Measurements from ENCODE around the gene LAS1L. TPM values are rescaled to one million over a fixed set of nuclear protein-coding genes. Genes with fewer than 3 reads are reported as not detected.

Gene LAS1L
- polyA plus RNA-seq, 2 donors: 17.1 to 22.2 TPM

DNA sequence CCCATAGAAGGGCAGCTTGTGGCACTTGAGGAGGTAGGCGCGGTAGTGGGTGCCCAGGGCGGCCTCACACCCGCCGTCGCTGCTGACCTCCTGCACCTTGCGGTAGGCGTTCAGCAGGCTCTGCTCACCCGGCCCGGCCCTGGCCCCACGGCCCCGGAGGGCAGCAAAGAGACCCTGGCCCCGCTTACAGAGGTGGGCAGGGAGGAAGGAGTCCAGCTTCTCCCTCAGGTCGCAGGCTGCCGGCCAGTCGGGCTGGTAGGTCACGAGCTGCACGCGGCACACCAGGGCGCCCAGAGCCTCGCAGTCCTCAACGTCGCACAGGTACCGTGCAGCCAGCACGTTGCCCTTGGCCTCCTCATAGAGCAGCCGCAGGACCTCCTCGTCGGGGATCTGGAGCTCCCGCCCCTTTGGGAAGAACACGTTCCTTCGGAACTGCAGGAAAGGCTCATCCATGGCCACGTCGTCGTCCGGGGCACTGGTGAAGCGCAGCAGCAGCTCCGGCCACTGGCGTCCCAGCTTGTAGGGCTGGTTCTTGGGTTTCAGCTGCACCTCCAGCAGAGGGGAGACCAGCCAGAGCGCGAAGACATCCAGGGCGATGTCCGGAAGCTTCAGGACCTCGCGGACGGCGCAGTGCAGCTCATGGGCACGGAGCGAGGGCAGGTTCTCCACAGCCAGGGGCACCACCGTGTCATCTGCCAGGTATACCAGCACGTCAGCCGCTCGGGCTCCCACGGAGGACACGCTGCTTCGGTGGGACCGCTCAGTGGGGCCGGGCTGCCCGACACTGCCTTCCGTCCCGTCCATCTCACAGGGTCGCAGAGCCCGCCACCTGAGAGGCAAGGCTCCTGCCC, 17.1 kb upstream of the LAS1L start:
- Histone ChIP-seq H3K4me1 (ENCODE audit: control insufficient read depth in 2 of 2, insufficient read depth in 2 of 2, low read length in 1 of 2) (no peaks in the 10 kb centered on the region), H3K4me3 (ENCODE audit: low read depth in 1 of 2, low read length in 2 of 2) (no peak overlapping the region), H3K9me3 (ENCODE audit: control insufficient read depth in 2 of 2, insufficient read depth in 1 of 2, low read depth in 1 of 2, low read length in 1 of 2) (no peaks in the 10 kb centered on the region), H3K36me3 (ENCODE audit: control insufficient read depth in 2 of 2, insufficient read depth in 2 of 2, low read length in 1 of 2) (no peaks in the 10 kb centered on the region), H3K27ac (ENCODE audit: low read depth in 2 of 2, low read length in 1 of 2) (no peak overlapping the region), H3K27me3 (ENCODE audit: control insufficient read depth in 1 of 2, insufficient read depth in 2 of 2, low read length in 2 of 2) (no peaks in the 10 kb centered on the region)
- 91 to 95% methylated on average over 62 of the region's 62 CpGs for WGBS, 2 donors

DNA sequence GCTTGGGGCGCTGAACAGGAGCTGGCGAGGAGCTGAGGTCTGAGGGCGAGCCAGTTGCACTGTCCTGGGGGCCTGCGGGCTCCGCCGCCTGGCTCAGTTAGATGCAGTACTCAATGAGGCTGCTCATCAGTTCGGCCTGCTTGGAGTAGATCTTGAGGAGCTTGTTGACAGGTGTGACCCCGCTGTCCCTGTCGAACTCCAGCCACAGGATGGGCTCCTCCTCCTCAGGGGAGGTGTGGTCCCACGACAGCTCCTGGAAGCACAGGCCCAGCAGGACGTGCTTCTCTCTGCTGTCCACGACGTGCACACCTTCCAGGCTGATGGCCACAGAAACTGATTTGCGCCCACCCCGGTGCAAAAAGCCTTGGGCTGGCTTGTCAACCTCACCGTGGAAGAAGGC, 16.5 kb upstream of the LAS1L start:
- H3K4me1 ChIP-seq (ENCODE audit: control insufficient read depth in 2 of 2, insufficient read depth in 2 of 2, low read length in 1 of 2): no peaks in the 10 kb centered on the region
- WGBS, 2 donors: 86 to 90% methylated on average over 16 of the region's 16 CpGs
- no peak overlapping the region for H3K27ac ChIP-seq (ENCODE audit: low read depth in 2 of 2, low read length in 1 of 2)
- no peaks in the 10 kb centered on the region for H3K9me3 ChIP-seq (ENCODE audit: control insufficient read depth in 2 of 2, insufficient read depth in 1 of 2, low read depth in 1 of 2, low read length in 1 of 2)
- H3K4me3 ChIP-seq (ENCODE audit: low read depth in 1 of 2, low read length in 2 of 2): no peak overlapping the region
- no peaks in the 10 kb centered on the region for H3K27me3 ChIP-seq (ENCODE audit: control insufficient read depth in 1 of 2, insufficient read depth in 2 of 2, low read length in 2 of 2)
- H3K36me3 ChIP-seq (ENCODE audit: control insufficient read depth in 2 of 2, insufficient read depth in 2 of 2, low read length in 1 of 2): no peaks in the 10 kb centered on the region

DNA sequence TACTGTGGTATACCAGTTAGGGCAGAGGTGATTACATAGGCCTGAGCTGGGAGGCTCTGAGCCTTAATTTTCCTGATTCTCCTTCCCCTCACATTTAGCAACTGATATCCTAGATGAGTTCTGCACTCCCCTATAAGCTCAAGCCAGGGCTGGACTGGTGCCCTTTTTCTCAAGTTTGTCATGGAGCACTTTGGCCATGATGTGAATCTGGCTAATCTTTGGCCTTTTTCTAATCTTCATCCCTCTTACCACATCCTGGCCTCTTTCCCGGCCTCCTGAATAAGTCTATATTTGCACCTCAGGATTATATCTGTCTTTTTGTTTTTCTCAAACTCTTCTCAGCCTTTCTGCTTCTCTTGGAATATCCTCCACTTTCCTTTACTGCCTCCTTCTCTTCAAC, 10.9 kb upstream of the LAS1L start:
- Histone ChIP-seq H3K4me3 (ENCODE audit: low read depth in 1 of 2, low read length in 2 of 2) (no peak overlapping the region), H3K9me3 (ENCODE audit: control insufficient read depth in 2 of 2, insufficient read depth in 1 of 2, low read depth in 1 of 2, low read length in 1 of 2) (no peaks in the 10 kb centered on the region), H3K27me3 (ENCODE audit: control insufficient read depth in 1 of 2, insufficient read depth in 2 of 2, low read length in 2 of 2) (no peaks in the 10 kb centered on the region), H3K4me1 (ENCODE audit: control insufficient read depth in 2 of 2, insufficient read depth in 2 of 2, low read length in 1 of 2) (no peaks in the 10 kb centered on the region), H3K27ac (ENCODE audit: low read depth in 2 of 2, low read length in 1 of 2) (no peak overlapping the region), H3K36me3 (ENCODE audit: control insufficient read depth in 2 of 2, insufficient read depth in 2 of 2, low read length in 1 of 2) (no peaks in the 10 kb centered on the region)
- 74 to 81% methylated on average over 1 of the region's 1 CpG for WGBS, 2 donors

DNA sequence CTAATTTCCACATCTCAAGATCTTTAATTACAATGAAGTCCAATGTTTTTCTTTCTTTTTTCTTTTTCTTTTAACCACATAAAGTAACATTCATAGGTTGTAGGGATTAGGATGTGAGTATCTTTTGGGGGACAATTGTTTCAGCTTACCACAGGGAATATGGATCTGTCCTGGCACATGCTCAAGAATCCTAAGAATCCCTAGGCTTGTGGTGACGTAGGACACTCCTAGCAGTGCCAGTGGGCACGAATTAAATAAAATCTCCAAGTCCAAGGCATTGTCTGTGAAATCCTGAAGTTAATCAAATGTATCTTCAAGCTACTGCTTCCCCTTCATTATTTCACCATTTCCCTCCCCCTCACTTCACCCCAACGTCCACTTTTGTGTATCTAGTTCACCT, 2.6 kb upstream of the LAS1L start:
- peaks cover 0 to 5% of the 10 kb centered on the region in 2 donors for H3K4me1 ChIP-seq (ENCODE audit: control insufficient read depth in 2 of 2, insufficient read depth in 2 of 2, low read length in 1 of 2)
- no peaks in the 10 kb centered on the region for H3K9me3 ChIP-seq (ENCODE audit: control insufficient read depth in 2 of 2, insufficient read depth in 1 of 2, low read depth in 1 of 2, low read length in 1 of 2)
- H3K36me3 ChIP-seq (ENCODE audit: control insufficient read depth in 2 of 2, insufficient read depth in 2 of 2, low read length in 1 of 2): peaks cover 0 to 1% of the 10 kb centered on the region in 2 donors
- 38% methylated on average over 3 of the region's 3 CpGs for WGBS, 2 donors
- no peak overlapping the region for H3K27ac ChIP-seq (ENCODE audit: low read depth in 2 of 2, low read length in 1 of 2)
- H3K27me3 ChIP-seq (ENCODE audit: control insufficient read depth in 1 of 2, insufficient read depth in 2 of 2, low read length in 2 of 2): no peaks in the 10 kb centered on the region
- H3K4me3 ChIP-seq (ENCODE audit: low read depth in 1 of 2, low read length in 2 of 2): no peak overlapping the region

DNA sequence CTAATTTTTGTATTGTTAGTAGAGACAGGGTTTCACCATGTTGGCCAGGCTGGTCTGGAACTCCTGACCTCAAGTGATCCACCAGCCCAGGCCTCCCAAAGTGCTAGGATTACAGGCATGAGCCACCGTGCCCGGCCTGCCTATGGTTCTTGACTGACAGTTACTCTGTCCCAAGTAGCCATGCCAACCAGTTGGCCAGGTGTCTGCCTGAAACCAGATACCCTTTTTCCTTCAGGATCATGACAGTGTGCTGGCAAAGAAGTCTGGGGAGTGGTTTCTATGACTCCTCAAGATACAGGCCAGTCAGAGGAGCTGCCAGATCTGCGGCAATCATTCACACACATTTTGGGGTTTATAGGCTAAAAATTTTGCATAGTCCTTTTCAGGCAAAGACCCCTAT, 1.7 kb upstream of the LAS1L start:
- Histone ChIP-seq H3K27ac (ENCODE audit: low read depth in 2 of 2, low read length in 1 of 2) (no peak overlapping the region), H3K9me3 (ENCODE audit: control insufficient read depth in 2 of 2, insufficient read depth in 1 of 2, low read depth in 1 of 2, low read length in 1 of 2) (no peaks in the 10 kb centered on the region), H3K4me3 (ENCODE audit: low read depth in 1 of 2, low read length in 2 of 2) (no peak overlapping the region), H3K4me1 (ENCODE audit: control insufficient read depth in 2 of 2, insufficient read depth in 2 of 2, low read length in 1 of 2) (peaks cover 0 to 5% of the 10 kb centered on the region in 2 donors), H3K27me3 (ENCODE audit: control insufficient read depth in 1 of 2, insufficient read depth in 2 of 2, low read length in 2 of 2) (no peaks in the 10 kb centered on the region), H3K36me3 (ENCODE audit: control insufficient read depth in 2 of 2, insufficient read depth in 2 of 2, low read length in 1 of 2) (peaks cover 0 to 4% of the 10 kb centered on the region in 2 donors)
- WGBS, 2 donors: 95% methylated on average over 3 of the region's 3 CpGs

DNA sequence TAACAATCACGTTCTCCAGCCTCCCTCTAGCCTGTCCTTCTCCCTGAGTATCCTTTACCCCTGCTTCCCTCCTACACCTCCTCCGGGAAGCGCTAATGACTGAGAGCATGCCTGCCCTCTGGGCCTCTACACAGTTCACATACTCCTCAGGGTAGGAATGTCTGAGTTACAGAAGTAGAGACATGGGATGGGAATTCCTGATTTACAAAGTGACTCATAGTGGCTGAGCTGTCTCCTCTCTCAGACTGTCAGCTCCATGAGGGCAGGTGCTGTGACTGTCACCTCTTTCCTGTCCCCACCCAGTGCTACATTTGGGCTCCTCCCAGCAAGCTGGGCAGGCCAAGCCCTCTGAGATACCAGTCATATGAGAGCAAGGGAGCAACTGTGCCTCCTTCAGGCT, 2.6 kb downstream of the LAS1L start:
- peaks cover 0 to 5% of the 10 kb centered on the region in 2 donors for H3K4me1 ChIP-seq (ENCODE audit: control insufficient read depth in 2 of 2, insufficient read depth in 2 of 2, low read length in 1 of 2)
- H3K27ac ChIP-seq (ENCODE audit: low read depth in 2 of 2, low read length in 1 of 2): no peak overlapping the region
- H3K4me3 ChIP-seq (ENCODE audit: low read depth in 1 of 2, low read length in 2 of 2): no peak overlapping the region
- H3K27me3 ChIP-seq (ENCODE audit: control insufficient read depth in 1 of 2, insufficient read depth in 2 of 2, low read length in 2 of 2): no peaks in the 10 kb centered on the region
- WGBS, 2 donors: 70 to 90% methylated on average over 3 of the region's 3 CpGs
- H3K36me3 ChIP-seq (ENCODE audit: control insufficient read depth in 2 of 2, insufficient read depth in 2 of 2, low read length in 1 of 2): peaks cover 3 to 12% of the 10 kb centered on the region in 2 donors
- no peaks in the 10 kb centered on the region for H3K9me3 ChIP-seq (ENCODE audit: control insufficient read depth in 2 of 2, insufficient read depth in 1 of 2, low read depth in 1 of 2, low read length in 1 of 2)

DNA sequence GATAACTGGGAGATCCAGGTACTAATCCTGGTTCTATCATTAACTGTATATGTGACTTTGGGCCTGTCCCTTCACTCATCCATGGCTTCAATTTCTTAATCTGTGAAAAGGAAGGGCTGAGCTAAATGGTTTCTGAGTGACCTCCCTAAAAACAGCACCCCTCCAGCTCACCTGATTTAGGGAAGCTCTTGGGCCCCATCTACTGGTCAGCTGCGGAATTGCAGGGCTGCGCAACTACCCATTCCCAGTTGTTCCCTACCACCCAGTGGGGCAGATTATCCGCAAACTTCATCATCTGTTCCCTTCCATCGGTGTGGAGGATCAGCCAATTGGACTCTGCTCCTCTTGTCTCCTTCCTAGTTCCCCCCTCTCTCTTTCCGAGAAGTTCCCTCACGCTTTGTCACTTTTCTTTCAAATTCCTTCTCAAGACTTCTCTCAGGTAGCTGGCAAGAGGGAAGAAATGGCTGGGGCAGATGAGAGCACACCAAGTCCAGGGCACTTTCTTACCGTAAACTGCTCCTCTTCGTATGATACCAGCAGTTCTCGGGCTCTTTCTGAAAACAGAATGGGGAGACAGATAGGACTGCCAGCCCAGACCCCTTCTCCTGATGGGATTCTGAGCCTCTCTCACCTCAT, 5.8 kb downstream of the LAS1L start:
- Histone ChIP-seq H3K4me3 (ENCODE audit: low read depth in 1 of 2, low read length in 2 of 2) (no peak overlapping the region), H3K27ac (ENCODE audit: low read depth in 2 of 2, low read length in 1 of 2) (no peak overlapping the region), H3K36me3 (ENCODE audit: control insufficient read depth in 2 of 2, insufficient read depth in 2 of 2, low read length in 1 of 2) (peaks cover 3 to 16% of the 10 kb centered on the region in 2 donors), H3K4me1 (ENCODE audit: control insufficient read depth in 2 of 2, insufficient read depth in 2 of 2, low read length in 1 of 2) (peaks cover 0 to 5% of the 10 kb centered on the region in 2 donors), H3K9me3 (ENCODE audit: control insufficient read depth in 2 of 2, insufficient read depth in 1 of 2, low read depth in 1 of 2, low read length in 1 of 2) (no peaks in the 10 kb centered on the region), H3K27me3 (ENCODE audit: control insufficient read depth in 1 of 2, insufficient read depth in 2 of 2, low read length in 2 of 2) (no peaks in the 10 kb centered on the region)
- 41 to 50% methylated on average over 9 of the region's 9 CpGs for WGBS, 2 donors

DNA sequence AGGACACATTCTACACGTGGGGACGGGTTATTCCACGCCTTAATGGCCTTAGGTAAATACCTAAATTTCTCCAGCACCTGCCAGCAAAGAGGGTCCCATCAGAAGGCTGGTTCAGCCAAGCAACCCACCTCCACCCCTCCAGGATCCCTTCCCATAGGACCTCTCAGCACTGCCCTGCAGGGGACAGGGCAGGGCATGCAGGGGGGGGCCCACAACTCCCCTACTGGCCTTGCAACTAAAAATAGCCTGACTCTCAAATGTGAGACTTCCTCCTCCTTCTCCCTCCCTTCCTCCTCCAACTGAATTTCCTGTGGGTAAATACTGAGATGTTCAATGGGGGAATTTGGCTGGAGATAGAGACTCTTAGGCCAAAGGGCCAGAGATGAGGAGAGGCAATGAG, 6.3 kb downstream of the LAS1L start:
- WGBS, 2 donors: 31 to 50% methylated on average over 3 of the region's 3 CpGs
- no peaks in the 10 kb centered on the region for H3K9me3 ChIP-seq (ENCODE audit: control insufficient read depth in 2 of 2, insufficient read depth in 1 of 2, low read depth in 1 of 2, low read length in 1 of 2)
- no peak overlapping the region for H3K4me3 ChIP-seq (ENCODE audit: low read depth in 1 of 2, low read length in 2 of 2)
- no peak overlapping the region for H3K27ac ChIP-seq (ENCODE audit: low read depth in 2 of 2, low read length in 1 of 2)
- H3K36me3 ChIP-seq (ENCODE audit: control insufficient read depth in 2 of 2, insufficient read depth in 2 of 2, low read length in 1 of 2): peaks cover 3 to 19% of the 10 kb centered on the region in 2 donors
- H3K4me1 ChIP-seq (ENCODE audit: control insufficient read depth in 2 of 2, insufficient read depth in 2 of 2, low read length in 1 of 2): peaks cover 0 to 1% of the 10 kb centered on the region in 2 donors
- H3K27me3 ChIP-seq (ENCODE audit: control insufficient read depth in 1 of 2, insufficient read depth in 2 of 2, low read length in 2 of 2): no peaks in the 10 kb centered on the region

DNA sequence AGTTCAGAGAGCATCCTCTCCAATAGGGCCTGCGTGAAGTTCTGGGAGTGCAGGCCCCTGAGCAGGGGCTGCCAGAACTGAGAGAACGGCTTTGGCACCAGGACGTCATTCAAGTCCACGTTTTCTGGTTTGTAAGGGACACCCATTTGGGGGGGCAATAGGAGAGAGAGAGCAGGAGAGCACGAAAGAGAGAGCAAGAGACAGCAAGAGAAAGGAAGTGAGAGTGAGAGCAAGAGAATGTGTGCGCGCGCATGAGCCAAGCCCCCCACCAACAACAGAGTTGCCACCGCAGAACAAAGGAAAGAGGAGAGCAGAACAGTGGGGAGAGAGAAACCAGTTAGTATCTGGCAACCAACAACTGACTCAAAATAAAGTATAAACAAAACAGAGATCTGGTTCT, 10.4 kb downstream of the LAS1L start:
- Histone ChIP-seq H3K27ac (ENCODE audit: low read depth in 2 of 2, low read length in 1 of 2) (no peak overlapping the region), H3K27me3 (ENCODE audit: control insufficient read depth in 1 of 2, insufficient read depth in 2 of 2, low read length in 2 of 2) (no peaks in the 10 kb centered on the region), H3K9me3 (ENCODE audit: control insufficient read depth in 2 of 2, insufficient read depth in 1 of 2, low read depth in 1 of 2, low read length in 1 of 2) (no peaks in the 10 kb centered on the region), H3K4me1 (ENCODE audit: control insufficient read depth in 2 of 2, insufficient read depth in 2 of 2, low read length in 1 of 2) (no peaks in the 10 kb centered on the region), H3K36me3 (ENCODE audit: control insufficient read depth in 2 of 2, insufficient read depth in 2 of 2, low read length in 1 of 2) (peaks cover 6 to 22% of the 10 kb centered on the region in 2 donors), H3K4me3 (ENCODE audit: low read depth in 1 of 2, low read length in 2 of 2) (no peak overlapping the region)
- WGBS, 2 donors: 86 to 92% methylated on average over 9 of the region's 9 CpGs
